NK-92 treated with Interleukin-12 subunit alpha and Interleukin-12 subunit beta, amount 100 ng/mL, for 24 hours (cell line): Measurements from ENCODE around the gene KLK15.

Source experiments
- DNase-seq: peaks from one replicate; lab custom pipeline; 2025; lab: John Stamatoyannopoulos, UW

Gene KLK15

DNA sequence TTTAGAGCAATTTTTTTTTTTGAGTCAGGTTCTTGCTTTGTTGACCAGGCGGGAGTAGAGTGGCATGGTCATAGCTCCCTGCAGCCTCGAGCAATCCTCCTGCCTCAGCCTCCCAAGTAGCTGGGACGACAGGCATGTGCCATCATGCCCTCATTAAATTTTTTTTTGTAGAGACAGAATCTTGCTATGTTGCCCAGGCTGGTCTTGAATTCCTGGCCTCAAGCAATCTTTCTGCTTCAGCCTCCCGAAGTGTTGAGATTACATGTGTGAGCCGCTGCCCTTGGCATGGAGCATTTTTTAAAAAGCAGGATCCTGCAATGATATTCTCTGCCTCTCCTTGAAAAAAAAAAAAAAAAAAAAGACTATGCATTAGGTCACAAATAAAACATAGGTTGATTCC, 57.2 kb downstream of the KLK15 start:
- no peak for DNase-seq
